ENCODE measurements around the gene NRL.

NRL gene

DNA sequence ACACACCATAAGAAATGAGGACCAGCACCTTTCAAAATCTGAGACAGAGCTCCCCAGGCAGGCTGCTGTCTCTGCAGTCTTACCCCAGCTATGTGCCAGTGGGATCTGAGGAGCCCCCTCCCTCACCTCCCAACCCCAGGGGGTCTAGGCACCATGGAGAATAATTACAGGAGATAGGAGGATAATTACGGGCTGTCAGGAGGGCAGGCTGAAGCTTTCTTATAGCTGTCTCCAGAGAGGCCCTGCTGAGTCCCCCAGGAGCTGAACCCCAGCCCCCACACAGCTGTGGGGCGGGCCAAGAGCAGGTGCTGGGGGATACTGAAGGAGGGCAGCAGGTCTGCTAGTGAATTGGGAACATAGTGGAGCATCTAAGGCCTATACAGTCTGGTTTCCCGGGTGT, 36.6 kb downstream of the NRL start:
- no peak overlapping the region for H3K4me3 ChIP-seq (ENCODE audit: low read depth, low read length)
- TF ChIP-seq, protein P1, sequence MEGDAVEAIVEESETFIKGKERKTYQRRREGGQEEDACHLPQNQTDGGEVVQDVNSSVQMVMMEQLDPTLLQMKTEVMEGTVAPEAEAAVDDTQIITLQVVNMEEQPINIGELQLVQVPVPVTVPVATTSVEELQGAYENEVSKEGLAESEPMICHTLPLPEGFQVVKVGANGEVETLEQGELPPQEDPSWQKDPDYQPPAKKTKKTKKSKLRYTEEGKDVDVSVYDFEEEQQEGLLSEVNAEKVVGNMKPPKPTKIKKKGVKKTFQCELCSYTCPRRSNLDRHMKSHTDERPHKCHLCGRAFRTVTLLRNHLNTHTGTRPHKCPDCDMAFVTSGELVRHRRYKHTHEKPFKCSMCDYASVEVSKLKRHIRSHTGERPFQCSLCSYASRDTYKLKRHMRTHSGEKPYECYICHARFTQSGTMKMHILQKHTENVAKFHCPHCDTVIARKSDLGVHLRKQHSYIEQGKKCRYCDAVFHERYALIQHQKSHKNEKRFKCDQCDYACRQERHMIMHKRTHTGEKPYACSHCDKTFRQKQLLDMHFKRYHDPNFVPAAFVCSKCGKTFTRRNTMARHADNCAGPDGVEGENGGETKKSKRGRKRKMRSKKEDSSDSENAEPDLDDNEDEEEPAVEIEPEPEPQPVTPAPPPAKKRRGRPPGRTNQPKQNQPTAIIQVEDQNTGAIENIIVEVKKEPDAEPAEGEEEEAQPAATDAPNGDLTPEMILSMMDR (IDR thresholded peaks at IDR 0.05; ENCODE audit: low read depth, low read length), result no peak

DNA sequence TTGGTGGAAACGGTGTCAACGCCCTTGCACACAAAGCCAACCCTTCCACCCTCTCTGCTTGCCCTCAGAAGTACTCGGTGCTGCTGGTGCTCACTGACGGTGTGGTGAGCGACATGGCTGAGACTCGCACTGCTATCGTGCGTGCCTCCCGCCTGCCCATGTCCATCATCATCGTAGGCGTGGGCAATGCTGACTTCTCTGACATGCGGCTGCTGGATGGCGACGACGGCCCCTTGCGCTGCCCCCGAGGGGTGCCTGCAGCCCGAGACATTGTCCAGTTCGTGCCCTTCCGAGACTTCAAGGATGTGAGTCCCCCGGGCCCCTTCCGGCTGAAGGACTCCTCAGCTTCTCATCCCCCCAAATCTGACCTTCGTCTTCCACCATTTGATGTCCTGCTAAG, 37.7 kb downstream of the NRL start:
- H3K4me3 ChIP-seq (ENCODE audit: low read depth, low read length), result no peak overlapping the region
- TF ChIP-seq, protein P1 (IDR thresholded peaks at IDR 0.05; ENCODE audit: low read depth, low read length), result no peak

GRCh38 chr14:24076302-24076601, 38.5 kb downstream of the NRL start:
- TF ChIP-seq, protein P1 (IDR thresholded peaks at IDR 0.05; ENCODE audit: low read depth, low read length), result no peak
- no peak overlapping the region for H3K4me3 ChIP-seq (ENCODE audit: low read depth, low read length)

DNA sequence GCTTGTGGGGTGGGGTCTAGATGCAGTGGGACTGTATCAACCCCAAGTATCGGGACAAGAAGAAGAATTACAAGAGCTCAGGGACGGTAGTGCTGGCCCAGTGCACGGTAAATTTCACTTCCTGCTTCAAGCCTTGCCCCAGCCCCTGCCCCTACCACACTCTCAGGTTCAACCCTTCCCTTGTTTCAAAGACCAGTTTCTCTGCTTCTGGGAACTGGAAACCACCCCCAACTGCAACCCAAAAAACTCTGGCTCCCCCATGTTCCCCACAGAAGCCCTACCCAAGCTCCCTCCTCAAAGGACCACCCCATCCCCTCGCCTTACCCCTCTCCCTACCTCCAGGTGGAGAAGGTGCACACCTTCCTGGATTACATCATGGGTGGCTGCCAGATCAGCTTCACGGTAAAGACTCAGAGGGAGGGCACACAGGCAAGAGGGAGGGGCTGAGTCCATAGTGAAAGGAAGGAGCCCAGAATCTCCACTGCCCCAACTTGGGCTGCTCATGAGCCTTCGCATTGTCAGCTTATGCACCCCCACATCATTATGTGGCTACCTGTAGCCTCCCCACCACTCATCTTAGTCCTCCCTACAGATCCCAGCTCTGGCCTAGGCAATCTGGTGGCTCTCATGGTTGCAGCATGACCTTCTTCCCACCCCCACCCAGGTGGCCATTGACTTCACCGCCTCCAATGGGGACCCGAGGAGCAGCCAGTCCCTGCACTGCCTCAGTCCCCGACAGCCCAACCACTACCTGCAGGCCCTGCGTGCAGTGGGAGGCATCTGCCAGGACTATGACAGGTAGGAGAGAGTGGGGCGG, 39.1 kb downstream of the NRL start:
- H3K4me3 ChIP-seq (ENCODE audit: low read depth, low read length), result no peak overlapping the region
- TF ChIP-seq, protein P1 (IDR thresholded peaks at IDR 0.05; ENCODE audit: low read depth, low read length), result no peak

- TF ChIP-seq, protein P1 (IDR thresholded peaks at IDR 0.05; ENCODE audit: low read depth, low read length), result no peak
Observed at GRCh38 chr14:24074625-24075484, 39.9 kb downstream of the NRL start.

GRCh38 chr14:24072881-24073877, 41.6 kb downstream of the NRL start:
- no peak overlapping the region for H3K4me3 ChIP-seq (ENCODE audit: low read depth, low read length)
- TF ChIP-seq, protein P1 (IDR thresholded peaks at IDR 0.05; ENCODE audit: low read depth, low read length), result no peak

More at GRCh38 chr14:24074625-24075484, 39.9 kb downstream of the NRL start:
- no peak overlapping the region for H3K4me3 ChIP-seq (ENCODE audit: low read depth, low read length)

Data from WI38 (cell line).